GM12801 (cell line): Measurements from ENCODE around the gene CECR2.

Experiments used
- TF ChIP-seq, protein P1 (sequence below): IDR thresholded peaks from one replicate; pipeline ENCODE4 v1.5.1; 2011; ENCODE audit warnings: control low read depth; ENCODE audit not compliant: insufficient read length; ENCODE audit errors: extremely low read depth

The CECR2 gene

DNA sequence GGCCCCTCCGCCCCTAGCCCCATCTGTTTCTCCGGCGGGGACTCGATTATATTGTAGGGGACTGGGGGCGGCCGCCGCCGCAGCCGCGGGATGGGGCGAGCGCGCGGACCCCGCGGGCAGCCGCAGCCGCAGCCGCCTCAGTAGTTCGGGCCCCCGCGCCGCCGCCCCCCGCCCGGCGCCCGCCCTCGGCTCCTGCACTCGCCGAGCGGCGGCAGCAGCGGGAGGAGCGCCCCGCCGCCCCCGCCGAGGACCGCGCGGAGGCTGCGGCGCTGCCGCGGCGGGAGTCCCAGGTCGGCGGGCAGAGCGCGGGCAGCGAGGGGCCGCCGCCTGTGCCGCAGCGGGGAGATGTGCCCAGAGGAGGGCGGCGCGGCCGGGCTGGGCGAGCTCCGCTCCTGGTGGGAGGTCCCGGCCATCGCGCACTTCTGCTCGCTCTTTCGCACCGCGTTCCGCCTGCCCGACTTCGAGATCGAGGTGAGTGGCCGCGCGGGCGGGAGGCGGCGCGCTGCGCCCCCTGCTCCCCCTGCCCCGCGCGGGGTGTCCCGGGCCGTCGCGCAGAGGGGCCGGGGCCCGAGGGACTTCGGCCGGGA, at the start of gene CECR2:
Gene CECR2, plus strand, starts transcription at position 22 of the 587 bp plus-strand sequence. Its CDS starts 324 bp downstream, at position 346.
- TF ChIP-seq, protein P1, sequence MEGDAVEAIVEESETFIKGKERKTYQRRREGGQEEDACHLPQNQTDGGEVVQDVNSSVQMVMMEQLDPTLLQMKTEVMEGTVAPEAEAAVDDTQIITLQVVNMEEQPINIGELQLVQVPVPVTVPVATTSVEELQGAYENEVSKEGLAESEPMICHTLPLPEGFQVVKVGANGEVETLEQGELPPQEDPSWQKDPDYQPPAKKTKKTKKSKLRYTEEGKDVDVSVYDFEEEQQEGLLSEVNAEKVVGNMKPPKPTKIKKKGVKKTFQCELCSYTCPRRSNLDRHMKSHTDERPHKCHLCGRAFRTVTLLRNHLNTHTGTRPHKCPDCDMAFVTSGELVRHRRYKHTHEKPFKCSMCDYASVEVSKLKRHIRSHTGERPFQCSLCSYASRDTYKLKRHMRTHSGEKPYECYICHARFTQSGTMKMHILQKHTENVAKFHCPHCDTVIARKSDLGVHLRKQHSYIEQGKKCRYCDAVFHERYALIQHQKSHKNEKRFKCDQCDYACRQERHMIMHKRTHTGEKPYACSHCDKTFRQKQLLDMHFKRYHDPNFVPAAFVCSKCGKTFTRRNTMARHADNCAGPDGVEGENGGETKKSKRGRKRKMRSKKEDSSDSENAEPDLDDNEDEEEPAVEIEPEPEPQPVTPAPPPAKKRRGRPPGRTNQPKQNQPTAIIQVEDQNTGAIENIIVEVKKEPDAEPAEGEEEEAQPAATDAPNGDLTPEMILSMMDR: no peak

DNA sequence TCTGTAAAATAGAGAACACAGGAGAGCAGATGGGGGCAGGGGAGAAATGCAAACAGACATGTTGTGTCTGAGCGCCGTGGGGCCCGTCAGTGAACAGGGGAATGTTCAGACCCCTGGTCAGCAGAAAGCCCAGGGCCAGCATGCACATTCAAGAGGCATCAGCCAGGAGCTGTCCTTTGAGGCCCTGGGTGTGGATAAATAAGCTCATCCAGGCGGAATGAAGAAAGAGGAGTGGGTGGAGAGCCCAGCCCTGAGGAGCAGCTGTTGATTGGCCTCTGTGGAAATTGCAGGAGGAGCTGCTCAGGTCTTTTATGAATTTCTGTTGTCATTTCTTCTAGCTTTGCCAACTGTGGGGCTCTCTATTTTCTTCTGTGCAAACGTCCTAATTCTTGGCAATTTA, 49.7 kb upstream of the CECR2 start:
- TF ChIP-seq, protein P1: no peak

DNA sequence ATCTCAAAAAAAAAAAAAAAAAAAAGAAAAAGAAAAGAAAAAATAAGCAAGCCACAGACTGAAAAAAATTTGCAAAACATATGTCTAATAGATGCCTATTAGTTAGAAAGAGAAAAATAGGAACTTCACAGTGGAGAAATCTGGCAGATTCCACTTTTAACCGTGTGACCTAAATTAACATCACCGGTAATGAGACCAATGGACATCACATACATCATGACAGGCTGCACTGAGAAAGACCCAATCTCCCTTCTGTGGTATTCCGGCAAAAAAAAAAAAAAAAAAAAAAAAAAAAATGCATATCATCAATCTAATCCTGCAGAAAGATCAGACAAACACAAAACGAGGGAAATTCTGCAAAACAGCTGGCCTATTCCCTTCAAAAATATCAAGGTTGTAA, 46.7 kb upstream of the CECR2 start:
- TF ChIP-seq, protein P1: no peak

DNA sequence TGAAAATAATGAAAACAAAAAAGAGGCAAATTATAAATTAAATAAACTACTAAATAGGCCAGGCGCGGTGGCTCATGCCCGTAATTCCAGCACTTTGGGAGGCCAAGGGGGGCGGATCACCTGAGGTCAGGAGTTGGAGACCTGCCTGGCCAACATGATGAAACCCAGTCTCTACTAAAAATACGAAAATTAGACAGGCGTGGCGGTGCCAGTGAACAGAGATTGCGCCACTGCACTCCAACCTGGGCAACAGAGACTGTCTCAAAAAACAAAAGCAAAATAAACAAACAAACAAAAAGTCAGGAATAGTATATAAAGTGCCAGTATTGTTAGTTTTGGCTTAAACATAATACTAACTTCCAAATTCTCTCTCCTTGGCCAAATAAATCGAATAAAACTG, 37.6 kb upstream of the CECR2 start:
- TF ChIP-seq, protein P1: no peak

DNA sequence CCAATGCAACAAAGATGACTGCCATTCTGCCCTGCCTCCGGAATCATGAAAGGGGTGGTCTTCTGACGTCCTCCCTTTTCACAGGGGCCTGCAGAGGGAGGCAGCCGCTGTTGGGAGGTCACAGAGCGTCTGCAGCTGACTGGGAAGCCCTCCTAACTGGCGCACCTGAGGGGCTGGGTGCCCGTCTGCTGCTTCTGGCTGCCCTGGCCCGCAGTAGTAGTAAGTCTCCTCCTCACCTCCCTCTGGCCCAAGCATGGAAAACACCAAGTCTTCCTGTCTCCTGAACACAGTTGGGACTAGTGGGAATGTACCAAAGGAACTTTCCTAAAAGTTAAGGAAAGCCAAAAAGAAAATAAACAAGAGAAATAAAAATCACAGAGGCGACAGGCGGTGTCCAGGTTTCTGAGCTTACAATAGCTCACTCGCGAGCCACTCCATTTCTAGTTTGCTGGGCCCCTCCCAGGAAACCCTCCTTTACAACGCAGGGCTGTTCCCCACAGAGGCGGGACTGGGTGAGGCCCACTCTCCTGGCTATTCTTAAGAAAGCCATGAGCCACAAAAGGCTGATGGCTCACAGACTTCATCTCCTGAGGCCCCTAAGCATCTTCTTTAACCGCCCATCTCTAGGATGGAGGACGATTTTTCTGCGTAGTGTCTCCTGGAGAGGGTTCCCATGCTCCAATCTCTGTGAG, 37.0 kb upstream of the CECR2 start:
- TF ChIP-seq, protein P1: no peak

DNA sequence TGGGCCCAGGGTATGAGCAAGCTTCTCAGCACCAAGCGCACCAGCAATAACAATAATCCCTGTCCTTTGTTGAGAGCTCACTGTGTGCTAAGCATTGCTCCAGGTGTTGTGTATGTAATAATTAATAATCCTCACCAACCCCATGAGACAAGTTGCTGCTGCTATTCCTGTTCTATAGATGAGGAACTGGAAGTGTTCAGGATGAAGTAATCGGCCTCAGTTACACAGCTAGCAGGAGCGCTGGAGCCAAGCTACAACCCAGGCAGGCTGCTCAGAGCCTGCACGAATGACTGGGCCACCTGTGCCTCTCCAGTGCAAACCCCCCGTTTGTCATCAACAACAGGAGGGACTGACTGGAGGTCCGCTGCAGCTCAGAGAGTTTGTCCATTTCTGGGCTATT, 35.2 kb upstream of the CECR2 start:
- TF ChIP-seq, protein P1: no peak

DNA sequence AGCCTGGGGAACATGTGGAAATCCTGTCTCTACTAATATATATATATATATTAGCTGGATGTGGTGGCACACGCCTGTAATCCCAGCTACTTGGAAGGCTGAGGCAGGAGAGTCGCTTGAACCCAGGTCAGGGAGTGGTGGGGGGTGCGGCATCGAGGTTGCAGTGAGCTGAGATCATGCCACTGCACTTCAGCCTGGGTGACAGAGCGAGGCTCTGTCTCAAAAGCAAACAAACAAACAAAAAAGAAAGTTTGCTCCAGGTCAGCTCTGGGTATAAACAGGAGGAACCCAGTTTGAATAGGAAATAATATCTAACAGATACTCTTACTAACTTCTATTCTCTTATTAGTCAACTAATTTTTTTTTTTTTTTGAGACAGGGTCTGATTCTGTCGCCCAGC, 34.3 kb upstream of the CECR2 start:
- TF ChIP-seq, protein P1: no peak
